Inflammatory macrophage (primary cell): ENCODE results near the gene ASB9.
"Not testable (repeated sequence)": the region's sequence is repeated elsewhere in the genome, so short reads cannot be mapped to it uniquely, and the experiment has no call there.

Experiments used
- DNase-seq, 2 donors: peaks; one replicate each; pipeline ENCODE4 v3.0.0-alpha.2; 2020 to 2022

The ASB9 gene

DNA sequence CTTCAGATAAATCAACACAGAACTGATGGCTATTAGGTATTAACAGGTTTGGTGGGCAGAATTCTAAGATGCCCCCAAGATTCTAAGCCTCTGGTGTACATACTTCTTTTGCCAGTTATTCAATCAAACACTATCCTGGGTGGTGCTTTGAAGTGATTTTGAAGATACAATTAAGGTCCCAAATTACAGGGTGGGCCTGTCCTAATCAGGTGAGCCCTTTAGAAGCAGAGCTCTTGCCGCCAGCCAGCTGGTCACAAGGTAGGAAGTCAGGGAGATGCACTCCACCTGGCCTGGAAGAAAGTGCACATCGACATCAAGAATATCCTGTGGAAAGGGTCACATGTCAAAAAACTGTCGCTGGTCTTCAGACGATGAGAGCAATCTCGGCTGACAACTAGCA lies 29.5 kb downstream of the ASB9 start:
- DNase-seq: no peak

DNA sequence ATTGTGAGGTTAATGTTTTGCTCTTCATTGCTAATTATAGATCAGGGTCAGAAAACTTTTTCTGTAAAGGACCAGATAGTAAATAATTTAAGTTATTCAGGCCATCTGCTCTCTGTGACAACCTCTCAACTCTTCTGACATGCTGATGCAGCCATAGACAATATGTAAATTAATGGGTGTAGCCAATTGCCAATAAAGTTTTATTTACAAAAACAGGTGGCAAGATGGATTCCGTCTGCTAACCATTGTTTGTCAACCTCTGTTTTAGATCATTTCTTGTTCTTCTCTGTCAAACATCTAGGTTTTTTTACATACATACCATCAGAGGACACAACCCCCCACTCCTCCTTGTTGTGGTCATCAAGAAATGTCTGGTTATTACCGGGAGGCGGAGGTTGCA lies 33.7 kb downstream of the ASB9 start:
- no peak for DNase-seq

DNA sequence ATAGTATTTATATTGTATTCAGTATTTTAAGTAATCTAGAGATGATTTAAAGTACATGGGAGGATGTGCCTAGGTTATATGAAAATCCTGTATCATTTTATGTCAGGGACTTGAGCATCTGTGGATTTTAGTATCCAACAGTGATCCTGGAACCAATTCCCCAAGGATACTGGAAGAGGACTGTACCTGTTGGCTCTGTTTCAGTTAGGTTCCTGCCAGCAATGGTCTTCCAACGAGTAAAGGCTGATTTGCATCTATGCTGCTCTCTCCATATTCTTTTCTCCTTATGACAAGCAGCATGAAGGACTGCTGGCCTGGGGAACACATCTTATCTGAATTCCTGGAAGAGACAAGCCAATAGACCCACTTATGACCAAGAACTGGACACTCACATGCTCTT lies 34.9 kb downstream of the ASB9 start:
- DNase-seq: no peak

DNA sequence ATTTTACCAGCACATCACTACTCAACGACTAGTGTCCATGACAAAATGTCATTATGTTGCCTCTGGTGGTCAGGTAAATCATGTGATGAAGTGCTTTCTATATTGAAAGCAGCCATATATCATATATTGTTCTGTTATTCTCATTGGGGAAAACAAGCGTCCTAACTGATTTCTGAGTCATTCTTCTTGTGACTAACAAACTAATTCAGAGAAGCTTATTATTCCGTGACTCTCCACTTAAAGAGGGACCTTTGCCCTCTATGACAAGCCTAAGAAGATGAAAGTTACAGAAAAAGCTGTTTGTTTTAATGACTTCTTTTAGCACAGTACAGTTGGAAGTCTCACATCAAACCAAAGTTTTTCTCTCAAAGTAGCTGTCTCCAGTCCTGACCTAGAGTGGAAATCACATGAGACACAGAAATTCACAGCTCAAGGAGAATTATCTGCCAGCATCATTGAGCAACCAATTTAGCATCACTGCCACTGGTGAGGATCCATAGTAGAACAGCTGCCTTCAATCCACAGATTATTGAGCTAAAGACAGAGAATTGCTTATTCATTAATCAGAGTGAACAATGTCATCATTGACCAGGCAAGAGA lies 36.4 kb downstream of the ASB9 start:
- no peak for DNase-seq

DNA sequence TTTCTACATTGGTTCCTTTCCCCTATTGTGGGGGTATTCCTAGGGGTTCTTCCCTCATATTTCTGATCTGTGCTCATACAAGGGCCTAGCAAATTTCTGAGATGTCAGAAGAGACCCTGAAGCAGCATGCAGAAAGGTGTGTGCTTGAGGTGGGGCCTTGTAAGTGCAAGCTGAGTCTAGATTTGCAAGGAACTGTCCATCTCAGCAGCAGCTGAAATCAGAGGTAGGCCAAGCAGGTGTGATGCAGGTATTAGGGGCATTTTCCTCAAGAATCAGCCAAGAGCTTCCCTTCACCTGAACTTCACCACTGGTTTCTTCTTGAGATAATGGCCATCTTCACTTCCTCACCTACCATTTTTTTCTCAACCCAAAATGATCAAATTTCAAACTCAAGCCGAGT lies 45.1 kb downstream of the ASB9 start:
- DNase-seq: no peak

DNA sequence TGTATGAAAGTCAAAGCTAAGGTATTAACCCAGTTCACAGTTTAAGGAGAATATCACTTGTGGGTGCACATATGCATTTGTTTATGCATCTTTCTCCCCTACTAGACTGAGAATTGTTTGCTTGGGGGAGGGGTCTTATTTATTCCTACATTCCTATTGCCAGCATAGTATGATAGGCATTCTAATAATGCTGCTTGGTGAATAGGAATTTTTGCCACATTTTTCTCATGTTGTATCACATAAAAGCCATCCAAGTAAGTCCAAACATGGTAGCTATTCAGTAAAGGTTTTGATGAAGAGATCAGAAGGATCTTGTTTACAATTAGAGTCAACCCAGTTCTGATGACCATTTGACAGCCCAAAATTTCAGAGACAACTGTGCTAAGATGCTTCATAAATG lies 48.6 kb downstream of the ASB9 start:
- DNase-seq: no peak

DNA sequence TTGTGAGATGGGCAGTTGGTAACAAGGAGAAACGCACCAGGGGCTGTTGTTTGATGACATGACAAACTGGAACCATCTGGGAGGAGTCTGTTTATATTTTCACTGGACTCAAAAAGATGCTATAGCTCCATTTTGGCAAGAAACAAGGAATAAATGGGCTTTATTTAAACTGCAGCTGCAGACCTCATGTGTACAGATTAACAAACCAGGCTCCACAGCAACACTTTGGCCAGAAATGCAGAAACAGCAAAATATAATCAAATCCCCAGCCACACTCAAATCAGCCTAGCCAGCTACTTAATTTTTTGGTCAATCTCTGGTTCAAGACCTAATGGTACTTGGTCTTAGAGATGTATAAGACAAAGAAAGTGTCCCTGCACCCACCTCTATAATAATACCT lies 52.7 kb downstream of the ASB9 start:
- DNase-seq: no peak

DNA sequence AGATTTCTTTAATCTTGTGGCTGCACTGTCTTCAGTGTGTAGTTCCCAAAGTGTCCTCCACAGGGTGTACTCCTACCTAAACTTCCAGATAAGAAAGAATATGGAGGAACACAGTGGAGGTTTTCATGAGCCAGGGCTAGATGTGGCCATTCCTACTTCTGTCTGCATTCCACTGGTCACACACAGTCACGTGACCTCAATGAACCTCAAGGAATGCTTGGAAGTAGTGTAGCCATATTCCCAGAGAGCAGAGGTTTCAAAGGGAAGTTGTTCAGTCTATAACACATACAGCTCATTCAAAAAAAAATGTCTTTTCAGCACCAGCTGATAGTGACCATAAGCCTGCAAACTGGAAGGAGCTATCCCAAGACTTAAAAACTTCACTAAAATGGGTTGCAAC lies 53.6 kb downstream of the ASB9 start:
- no peak for DNase-seq

DNA sequence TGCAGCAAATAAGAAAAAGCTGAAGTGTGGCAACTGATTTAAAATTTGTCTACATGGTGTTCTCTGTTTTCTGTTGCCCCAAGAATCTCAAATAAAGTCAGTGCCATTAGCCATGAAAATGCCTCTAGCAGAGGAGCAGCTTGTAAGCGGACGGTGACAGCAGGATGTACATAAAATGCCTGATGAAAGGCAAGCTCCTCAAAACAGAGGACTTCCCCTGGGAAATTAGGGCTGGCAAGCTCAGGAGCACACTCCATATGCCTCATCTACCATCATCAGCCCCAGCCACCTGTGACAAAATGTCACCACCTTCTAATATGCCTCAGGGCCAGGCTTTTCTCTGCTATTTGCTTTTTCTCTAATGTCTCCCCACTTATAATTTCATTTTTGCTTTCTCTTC lies 54.5 kb downstream of the ASB9 start:
- DNase-seq: no peak

DNA sequence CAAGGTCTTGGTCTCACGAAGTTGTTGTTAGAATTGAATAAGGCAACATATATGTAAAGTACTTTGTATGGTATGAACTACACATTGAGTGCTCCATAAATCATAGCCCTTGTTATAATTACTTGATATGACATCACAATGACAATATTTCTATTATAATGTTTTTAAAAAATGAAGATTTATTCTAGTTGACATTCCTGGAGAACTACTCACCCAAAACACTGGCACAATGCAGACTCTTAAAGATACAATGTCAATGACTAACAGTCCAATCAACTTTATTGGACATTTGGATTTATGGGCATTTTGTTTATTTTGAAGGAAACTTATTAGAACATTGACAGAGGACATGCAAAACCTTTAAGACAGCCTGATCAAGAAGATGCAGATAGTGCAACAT lies 55.3 kb downstream of the ASB9 start:
- no peak for DNase-seq

DNA sequence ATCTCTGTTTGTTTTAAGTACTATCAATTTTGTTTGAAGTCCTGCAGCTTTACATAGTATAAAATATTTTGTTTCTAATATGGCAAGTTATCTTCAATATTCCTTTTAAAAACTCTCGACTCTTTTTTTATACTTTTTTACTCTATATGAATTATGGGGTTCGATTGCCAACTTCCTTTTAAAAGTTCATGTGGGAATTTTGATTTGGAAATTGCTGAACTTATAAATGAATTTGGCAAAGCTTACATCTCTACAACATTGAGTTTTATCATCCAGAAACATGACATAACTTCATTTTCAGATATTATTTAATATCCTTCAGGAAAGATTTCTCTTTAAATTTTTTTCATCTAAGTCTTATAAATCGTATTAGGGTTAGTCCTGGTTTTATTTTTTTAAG lies 60.8 kb downstream of the ASB9 start:
- no peak for DNase-seq

DNA sequence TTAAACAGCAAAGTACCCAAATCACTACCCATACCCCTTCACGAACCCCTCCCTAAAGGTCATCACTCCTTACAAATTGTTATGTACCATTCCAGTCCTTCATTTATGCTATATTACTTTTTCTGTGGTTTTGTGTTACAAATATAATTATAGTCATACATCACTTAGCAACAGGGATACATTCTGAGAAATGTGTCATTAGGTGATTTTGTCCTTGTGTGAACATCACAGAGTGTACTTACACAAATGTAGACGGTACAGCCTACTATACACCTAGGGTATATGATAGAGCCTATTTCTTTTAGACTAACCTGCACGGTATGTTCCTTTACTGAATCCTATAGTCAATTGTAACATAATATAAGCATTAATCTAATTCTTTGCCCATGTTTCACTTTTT lies 61.9 kb downstream of the ASB9 start:
- DNase-seq: no peak

DNA sequence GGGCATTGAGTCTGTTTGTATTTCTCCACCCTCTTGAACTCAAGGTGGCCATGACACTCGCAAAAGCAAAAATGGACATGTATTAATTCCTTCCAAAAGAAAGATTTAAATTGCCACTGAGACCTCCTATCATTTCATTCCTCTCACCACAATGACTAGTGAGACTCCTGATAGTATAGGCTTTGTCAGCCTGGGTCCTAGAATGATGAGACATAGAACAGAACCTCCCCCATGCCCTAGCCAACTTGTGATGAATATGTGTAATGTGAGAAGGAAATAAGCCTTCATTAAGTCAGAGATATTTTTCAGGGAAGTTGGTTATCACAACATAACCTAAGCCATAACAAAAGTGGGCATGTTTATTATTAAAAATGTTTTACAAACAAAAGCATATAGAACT lies 62.5 kb downstream of the ASB9 start:
- no peak for DNase-seq

DNA sequence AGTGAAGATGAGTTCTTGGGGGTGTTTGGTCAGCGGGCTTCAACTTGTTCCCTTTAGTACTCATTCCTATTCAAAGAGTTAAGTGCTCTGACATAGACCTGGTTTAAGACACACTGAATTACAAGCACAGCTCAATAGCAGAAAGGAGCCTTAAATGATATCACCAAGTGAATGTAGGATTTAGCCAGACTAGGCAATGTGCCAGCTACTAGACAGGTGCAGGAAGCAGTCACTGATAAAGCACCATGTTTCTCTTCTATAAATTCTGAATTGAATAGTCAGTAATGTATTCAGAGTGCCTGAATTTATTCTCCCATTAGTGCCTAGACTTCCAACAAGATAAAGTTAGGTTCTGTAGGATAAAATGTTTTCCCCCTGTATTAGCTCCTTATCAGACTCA lies 63.6 kb downstream of the ASB9 start:
- no peak for DNase-seq

DNA sequence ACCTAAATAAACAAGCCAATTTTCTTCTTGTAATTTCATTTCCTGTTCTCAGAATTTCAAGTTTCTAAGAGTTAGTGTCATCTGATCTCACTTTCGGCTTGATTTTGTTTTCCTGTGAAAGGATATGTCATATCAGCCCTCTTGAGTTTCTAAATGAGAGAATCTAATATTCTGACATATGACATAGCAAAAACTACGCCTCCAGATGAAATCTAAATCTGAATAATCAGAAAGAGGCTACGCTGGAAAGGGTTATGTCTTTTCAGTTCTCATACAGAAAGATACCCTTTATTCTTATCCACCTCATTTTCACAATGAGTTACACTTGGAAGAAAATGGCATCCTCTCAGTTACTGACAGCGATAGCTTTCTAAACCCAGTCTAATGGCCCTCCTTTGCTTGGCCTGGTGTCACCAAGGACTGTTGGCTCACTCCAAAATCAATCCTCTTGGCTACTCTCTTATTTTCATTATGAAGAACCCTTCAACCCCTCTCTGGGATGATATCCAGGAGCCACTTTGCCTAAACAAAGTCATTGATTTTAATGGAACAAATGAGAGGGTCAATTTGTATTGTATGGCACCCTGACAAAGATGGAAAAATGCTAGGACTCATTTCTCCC lies 65.6 kb downstream of the ASB9 start:
- DNase-seq: no peak

DNA sequence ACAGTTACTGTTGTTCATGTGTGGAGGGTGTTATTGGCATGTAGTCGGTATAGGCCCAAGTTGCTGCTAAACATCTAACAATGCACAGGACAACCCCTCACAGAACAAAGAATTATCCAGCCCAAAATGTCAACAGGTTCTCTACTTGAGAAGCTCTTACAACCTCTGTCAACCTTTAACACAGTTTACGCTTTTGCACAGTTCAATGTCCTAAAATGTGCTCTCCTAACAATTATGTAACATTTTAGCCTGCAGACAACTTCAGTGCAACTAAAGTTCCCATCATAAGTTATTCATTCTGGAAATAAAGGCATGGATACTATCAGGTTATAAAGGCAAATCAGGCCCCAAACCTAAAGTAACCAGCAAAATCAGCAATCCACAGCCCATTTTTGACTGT lies 66.2 kb downstream of the ASB9 start:
- no peak for DNase-seq

DNA sequence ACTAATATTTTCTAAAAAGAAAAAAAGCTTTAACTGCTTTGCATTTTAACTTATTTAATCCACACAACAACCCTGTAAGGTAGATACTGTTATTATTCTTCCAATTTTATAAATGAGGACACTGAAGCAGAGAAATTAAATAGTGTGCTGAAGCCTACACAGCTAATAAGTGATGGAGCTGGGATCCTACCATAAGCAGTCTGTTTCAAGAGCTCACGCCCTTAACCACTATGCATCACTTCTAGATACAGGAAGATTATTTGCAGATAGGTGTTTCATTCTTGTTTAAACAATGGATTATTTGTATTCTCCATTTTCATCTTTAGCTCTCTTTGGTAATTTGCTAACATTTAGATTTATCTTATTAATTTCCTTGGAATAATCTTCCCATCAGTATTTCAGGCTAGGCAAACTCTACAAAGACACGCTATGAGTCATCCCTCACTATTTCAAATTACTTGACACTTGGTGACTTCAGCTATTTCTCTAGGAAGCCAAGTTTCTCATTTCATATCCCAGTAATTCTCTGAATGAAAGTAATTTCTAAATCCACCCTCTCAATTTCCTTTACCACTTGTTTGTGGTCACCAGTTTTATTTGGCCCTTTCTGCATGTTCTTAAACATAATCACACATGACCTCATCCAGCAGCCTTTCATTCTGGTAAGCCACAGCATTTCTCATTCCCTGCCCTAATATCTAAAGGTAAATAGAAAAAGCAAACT lies 67.3 kb downstream of the ASB9 start:
- no peak for DNase-seq

DNA sequence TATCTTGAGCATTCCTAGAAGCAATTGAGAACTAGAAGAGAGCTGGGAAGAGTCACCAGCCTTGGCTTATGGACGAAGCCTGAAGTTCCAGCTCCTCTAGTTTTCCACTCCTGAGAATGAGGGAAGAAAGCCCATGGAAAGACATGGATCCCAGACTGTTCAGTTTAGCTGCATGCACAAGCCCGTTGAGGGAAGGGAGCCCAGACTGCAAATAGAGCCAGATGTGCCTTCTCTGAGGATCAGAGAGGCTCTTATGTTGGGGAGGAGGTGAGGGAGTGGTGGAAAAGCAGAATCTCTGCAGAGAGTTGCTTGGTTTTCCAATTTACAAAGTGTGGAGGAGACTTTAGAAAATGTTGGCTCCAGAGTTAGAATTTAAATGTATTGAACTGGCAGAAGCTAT lies 69.0 kb downstream of the ASB9 start:
- DNase-seq: no peak

DNA sequence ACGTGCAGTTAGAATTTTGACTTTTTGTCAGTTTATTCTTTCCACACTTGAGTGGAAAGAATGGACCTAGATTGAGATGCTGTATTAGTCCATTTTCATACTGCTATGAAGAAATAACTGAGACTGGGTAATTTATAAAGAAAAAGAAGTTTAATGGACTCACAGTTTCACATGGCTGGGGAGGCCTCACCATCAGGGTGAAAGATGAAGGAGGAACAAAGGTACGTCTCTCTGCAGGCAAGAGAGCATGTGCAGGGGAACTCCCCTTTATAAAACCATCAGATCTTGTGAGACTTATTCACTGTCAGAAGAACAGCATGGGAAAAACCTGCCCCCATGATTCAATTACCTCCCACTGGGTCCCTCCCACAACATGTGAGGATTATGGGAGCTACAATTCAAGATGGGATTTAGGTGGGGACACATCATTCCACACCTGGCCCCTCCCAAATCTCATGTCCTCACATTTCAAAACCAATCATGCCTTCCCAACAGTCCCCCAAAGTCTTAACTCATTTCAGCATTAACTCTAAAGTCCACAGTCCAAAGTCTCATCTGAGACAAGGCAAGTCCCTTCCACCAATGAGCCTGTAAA lies 71.2 kb downstream of the ASB9 start:
- DNase-seq: not testable (repeated sequence)

DNA sequence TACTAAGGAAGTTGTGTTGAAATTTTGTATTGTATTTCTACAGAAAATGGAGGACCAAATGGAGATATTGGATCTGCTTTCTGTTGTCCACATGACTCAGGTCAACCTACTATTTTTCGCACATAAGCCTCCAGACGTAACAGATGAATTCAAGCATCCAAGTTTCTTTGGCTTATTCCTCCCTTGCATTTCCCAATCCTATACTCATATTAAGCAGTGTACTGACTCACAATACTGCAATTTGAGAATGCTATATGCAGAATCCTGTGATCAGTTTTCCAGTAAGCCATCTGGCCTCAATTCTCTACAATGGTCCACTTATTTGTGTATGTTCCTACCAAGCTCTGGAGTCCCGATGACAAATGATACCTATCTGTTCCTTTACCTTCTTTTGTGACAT lies 75.7 kb downstream of the ASB9 start:
- DNase-seq: no peak
